Activated naive CD4-positive, alpha-beta T cell treated with anti-CD3 and anti-CD28 coated beads, Interleukin-2, amount 50 U/mL, for 72 hours (primary cell): ENCODE data around the gene IRAK1. TPM values are rescaled to one million over a fixed set of nuclear protein-coding genes. Genes with fewer than 3 reads are reported as not detected.

ENCODE experiments used
- ATAC-seq, 2 donors: fragments of 150-1000 bp; cut with Tn5 transposase; 2 replicates each; pipeline ENCODE4 v1.10.0; 2021; ENCODE audit warnings: mild to moderate bottlenecking in 2 of 2, moderate library complexity in 2 of 2
- DNase-seq, 2 donors: peaks; one replicate each; pipeline ENCODE4 v3.0.0; 2021 to 2022; ENCODE audit warnings: low spot score in 2 of 2
- H3K27ac Mint-ChIP-seq, 2 donors: one replicate each; pipeline ENCODE4 v1.8.0; 2022; ENCODE audit warnings: mild to moderate bottlenecking in 2 of 2, mixed read lengths in 2 of 2
- H3K36me3 Mint-ChIP-seq, 2 donors: one replicate each; pipeline ENCODE4 v1.8.0; 2022; ENCODE audit warnings: mixed read lengths in 2 of 2
- H3K9me3 Mint-ChIP-seq, 2 donors: one replicate each; pipeline ENCODE4 v1.8.0; 2022; ENCODE audit warnings: mixed read lengths in 2 of 2
- total RNA-seq, 2 donors: library from RNA; stranded (reverse); gene quantifications; one replicate each; pipeline ENCODE4 v1.2.3, GENCODE V29; 2022

IRAK1 gene
- total RNA-seq, 2 donors from 2014 or later = 104 to 123 TPM

DNA sequence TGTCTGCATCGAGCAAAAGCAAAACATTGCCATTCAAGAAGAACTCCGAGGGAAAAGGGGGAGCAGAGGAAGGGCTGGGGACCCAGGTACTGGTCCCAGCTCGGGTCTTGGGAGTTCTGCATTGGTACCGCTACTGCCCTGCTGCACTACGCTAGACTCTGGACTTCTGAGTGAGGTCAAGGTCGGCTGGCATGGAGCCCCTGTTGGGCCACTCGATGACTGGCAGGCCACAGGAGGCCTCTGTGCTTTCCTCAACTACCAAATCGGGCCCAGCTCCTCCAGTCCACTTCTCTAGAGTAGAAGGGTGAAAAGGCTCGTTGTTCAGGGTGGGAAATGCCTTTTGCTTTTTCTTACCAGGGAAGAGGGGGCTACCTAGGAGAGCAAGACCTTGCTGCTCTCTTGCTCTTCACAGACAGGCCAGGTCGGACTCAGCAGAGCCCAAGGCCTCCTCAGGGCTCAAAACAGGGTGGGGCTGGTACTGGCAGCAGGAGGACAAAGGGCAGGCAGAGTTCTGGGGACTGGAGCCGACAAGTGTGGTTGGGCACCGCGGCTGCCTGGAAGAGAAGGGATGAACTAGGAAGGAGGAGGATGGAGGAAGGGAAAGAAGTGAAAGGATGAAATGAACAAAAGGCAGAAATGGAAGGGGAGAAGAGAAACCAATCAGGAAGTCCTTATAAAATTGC, 8.9 kb upstream of the IRAK1 start:
- ATAC-seq (no peak), DNase-seq (no peak)
- H3K9me3 Mint-ChIP-seq = no peaks in the 10 kb centered on the region
- peak overlapping the region in 1 of 2 donors; percentile 88 for H3K27ac Mint-ChIP-seq
- H3K36me3 Mint-ChIP-seq = no peaks in the 10 kb centered on the region

GRCh38 chrX:154027986-154028385, 8.3 kb upstream of the IRAK1 start:
- ATAC-seq (no peak), DNase-seq (no peak)
- H3K36me3 Mint-ChIP-seq = no peaks in the 10 kb centered on the region
- H3K9me3 Mint-ChIP-seq = no peaks in the 10 kb centered on the region
- no peak overlapping the region for H3K27ac Mint-ChIP-seq

DNA sequence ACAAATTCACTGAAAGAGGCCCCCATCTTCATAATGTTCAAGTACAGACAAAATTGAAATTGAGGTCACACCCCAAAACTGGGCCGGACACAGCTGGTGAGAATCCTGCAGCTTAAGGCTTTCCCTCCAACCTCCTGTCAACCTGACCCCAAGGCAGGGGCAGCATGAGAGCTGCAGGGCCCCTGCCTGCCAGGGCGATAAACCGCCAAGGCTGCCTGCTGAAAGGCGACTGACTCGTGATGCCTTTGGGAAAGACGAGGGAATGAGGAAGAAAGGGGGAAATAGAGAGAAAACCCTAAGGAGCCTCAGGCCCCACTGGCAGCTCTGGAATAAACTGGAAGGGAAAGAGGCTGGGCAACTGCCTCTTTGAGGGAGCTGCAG, 7.3 kb upstream of the IRAK1 start:
- no peak for ATAC-seq
- Mint-ChIP-seq H3K9me3 (no peaks in the 10 kb centered on the region), H3K27ac (no peak overlapping the region), H3K36me3 (no peaks in the 10 kb centered on the region)
- no peak for DNase-seq

DNA sequence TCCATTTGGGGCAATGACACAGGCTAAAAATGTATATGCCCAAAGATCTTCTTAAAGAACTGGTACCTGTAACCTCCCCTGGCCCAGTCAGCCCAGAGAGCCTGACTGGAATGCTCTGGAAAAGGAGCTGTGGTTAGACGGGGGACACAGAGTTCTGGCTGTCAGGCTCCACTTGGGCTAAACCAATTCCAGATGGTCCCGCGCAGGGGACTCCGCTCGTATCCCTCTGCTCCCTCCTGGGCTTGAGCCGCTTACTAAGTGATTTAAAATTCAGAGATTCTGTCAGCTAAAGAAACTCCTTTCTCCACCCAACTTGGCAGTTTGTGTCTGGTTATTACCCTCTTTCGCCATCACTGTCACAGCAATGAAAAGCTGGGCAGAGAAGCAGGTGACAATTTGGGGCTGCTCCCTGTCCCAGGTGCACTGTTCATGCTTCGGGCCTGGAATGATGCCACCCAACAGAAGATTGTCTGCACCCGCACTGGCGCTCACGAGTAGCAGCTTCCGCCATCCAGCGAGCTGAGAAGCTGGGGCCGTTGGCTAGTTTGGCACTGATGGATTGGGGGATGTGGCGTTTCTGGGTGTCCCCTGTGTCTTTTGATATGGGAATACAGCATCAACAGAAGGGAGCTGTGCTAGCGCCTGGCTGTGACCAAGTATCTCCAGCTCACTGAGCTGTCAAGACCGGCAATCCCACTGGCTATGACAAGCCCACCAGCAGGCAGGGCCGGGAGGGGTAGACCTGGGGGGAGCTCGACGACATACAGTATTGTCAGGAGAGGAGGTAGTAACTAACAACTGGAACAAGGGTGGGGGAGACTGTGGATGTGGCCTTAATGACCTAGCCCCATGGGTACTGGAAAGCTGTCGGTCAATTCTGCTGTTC, 6.7 kb upstream of the IRAK1 start:
- H3K36me3 Mint-ChIP-seq = no peaks in the 10 kb centered on the region
- no peak for DNase-seq
- ATAC-seq = no peak
- H3K27ac Mint-ChIP-seq = no peak overlapping the region
- no peaks in the 10 kb centered on the region for H3K9me3 Mint-ChIP-seq

DNA sequence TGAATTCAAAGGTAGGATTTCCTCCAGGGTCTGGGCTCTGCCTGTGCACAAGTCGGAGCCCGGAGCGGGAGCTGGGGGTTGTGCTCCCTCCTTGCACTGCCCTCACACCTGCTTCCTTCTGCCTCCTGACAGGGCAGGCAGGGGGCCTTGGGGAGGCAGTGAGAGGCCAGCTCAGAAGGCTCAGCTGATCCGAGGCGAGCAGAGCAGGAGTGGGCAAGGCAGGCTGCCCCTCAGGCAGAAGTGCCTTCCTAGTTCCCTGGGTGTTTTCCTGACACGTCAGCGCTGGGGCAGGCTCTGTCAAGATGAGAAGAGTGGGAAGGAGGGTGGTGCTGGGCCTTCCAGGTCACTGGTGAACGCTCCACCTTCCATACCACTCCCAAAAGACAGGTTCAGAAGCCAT, 5.5 kb upstream of the IRAK1 start:
- Mint-ChIP-seq H3K36me3 (no peaks in the 10 kb centered on the region), H3K9me3 (no peaks in the 10 kb centered on the region), H3K27ac (no peak overlapping the region)
- DNase-seq = no peak
- ATAC-seq = no peak

DNA sequence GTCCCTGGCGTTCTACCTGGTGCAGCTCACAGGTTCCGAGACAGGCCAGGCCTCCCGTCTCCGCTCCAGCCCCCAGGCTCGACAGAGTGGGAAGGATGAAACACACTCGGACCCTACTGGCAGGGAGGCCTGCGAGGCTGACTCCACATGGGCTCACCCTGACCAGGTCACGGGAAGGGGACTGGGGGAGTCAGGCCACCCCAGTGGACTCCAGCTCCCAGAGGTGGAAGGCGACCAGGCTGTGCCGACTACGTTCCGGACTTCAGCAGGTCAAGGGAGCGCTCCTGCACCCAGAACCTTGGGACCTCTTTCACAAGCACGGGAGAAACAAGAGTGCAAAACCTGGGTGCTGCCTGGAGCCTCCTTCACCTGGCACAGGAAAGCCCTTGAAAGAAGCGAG, 4.6 kb upstream of the IRAK1 start:
- Mint-ChIP-seq H3K9me3 (no peaks in the 10 kb centered on the region), H3K36me3 (no peaks in the 10 kb centered on the region), H3K27ac (no peak overlapping the region)
- ATAC-seq (no peak), DNase-seq (no peak)

GRCh38 chrX:154023276-154024000, 3.7 kb upstream of the IRAK1 start:
- H3K36me3 Mint-ChIP-seq = no peaks in the 10 kb centered on the region
- ATAC-seq (no peak), DNase-seq (no peak)
- H3K27ac Mint-ChIP-seq = peak overlapping the region in 1 of 2 donors; percentile 56
- no peaks in the 10 kb centered on the region for H3K9me3 Mint-ChIP-seq

GRCh38 chrX:154022108-154022507, 2.4 kb upstream of the IRAK1 start:
- H3K9me3 Mint-ChIP-seq = no peaks in the 10 kb centered on the region
- DNase-seq (no peak), ATAC-seq (no peak)
- no peak overlapping the region for H3K27ac Mint-ChIP-seq
- no peaks in the 10 kb centered on the region for H3K36me3 Mint-ChIP-seq

GRCh38 chrX:154021131-154021611, 1.5 kb upstream of the IRAK1 start:
- Mint-ChIP-seq H3K9me3 (no peaks in the 10 kb centered on the region), H3K27ac (peak overlapping the region; percentile 29 to 95), H3K36me3 (no peaks in the 10 kb centered on the region)
- peak in 1 of 2 donors; percentile 71 for DNase-seq
- peak; percentile 15 to 70 for ATAC-seq

DNA sequence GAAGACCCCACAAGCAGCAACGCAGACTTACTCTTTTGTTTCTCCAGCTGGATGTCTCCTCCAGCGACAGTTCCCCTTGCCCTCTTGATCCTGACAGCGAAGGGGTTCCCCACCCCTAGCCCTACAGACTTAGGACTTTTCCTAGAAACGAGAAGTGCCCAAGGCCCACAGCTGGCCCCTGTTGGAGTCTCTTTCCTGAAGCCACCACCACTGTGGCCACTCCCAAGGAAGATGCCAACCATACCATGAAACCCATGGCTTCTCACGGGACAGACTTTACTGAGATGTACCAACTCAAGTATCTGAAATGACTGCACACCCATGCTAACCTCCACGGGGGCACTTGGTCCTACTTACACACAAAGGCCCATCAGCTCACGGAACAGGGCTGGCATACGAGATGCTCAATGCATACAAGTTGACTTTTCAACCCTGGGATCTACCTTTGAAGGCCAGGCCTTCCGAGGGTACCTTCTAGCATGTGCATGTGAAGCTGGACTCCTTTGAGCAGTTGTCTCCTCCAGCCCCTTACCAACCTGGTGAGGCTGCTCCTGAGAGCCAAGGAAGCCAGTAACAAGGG, 924 bp upstream of the IRAK1 start:
- H3K36me3 Mint-ChIP-seq = peaks cover 0 to 5% of the 10 kb centered on the region in 2 donors
- H3K9me3 Mint-ChIP-seq = no peaks in the 10 kb centered on the region
- no peak for DNase-seq
- H3K27ac Mint-ChIP-seq = peak overlapping the region; percentile 95
- ATAC-seq = peak; percentile 9 to 11

GRCh38 chrX:154019061-154019621, 561 bp downstream of the IRAK1 start:
- H3K9me3 Mint-ChIP-seq = no peaks in the 10 kb centered on the region
- DNase-seq (peak in 1 of 2 donors; percentile 24), ATAC-seq (peak; percentile 8 to 9)
- peak overlapping the region; percentile 92 to 98 for H3K27ac Mint-ChIP-seq
- peaks cover 0 to 5% of the 10 kb centered on the region in 2 donors for H3K36me3 Mint-ChIP-seq

DNA sequence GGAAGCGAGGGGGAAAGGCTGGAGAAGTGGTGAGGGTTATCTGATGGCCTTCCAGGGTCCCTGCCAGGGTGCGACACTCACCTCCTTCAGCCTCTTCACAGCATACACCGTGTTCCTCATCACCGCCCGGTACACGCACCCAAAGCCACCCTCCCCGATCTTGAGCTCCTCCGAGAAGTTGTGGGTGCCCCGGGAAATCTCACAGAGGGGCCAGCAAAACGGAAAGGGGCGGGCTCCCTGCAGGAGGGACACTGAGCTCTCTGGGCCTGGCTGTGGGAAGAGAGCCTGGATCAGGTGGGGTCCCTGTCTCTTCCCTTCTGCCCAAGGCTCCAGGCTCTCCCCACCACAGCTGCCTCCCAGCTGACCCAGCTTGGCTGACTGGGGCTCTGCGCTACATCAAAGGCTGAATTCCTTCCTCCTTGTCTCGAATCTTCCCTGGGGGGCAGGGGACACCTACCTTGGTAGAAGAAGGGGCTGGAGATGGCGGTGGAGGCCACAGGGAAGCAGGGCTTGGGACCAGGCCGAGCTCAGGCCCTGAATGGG, 1.1 kb downstream of the IRAK1 start:
- ATAC-seq = no peak
- DNase-seq = no peak
- Mint-ChIP-seq H3K27ac (peak overlapping the region; percentile 92 to 98), H3K9me3 (no peaks in the 10 kb centered on the region), H3K36me3 (peaks cover 0 to 5% of the 10 kb centered on the region in 2 donors)

DNA sequence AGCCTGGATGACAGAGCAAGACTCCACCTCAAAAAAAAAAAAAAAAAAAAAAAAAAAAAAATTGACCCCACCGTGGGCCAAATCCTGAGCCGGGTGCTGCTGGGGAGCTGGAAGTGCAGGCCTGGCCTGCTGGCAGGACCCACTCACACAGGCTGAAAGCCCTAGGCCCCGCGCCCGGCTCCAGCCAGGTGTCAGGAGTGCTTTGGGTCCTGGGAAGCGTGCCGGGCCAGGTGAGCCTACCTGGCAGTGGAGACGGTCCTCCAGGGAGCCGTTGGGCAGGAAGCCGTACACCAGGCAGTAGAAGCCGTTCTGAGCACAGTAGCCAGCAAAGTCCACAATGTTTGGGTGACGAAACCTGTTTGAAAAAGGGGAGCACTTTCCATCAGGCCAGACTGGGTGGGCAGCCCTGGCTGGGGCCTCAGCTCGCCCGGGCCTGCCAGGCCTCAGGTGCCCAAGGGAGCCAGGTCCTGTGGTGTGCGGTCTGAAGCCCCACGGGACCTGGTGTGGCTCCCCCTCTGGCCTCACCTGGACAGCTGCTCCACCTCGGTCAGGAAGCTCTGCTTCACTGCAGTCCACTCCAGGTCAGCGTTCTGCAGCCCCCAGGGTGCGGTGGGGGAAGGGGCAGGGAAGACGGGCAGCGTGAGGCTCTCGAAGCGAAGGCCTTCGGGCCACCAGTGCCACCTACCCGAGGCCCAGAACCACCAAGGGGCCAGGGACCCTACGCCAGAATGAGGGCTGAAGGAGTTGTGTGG, 1.8 kb downstream of the IRAK1 start:
- Mint-ChIP-seq H3K27ac (peak overlapping the region in 1 of 2 donors; percentile 92), H3K9me3 (no peaks in the 10 kb centered on the region)
- ATAC-seq = no peak

GRCh38 chrX:154016366-154017076, 3.2 kb downstream of the IRAK1 start:
- DNase-seq = no peak
- no peak for ATAC-seq
- Mint-ChIP-seq H3K36me3 (peaks cover 0 to 5% of the 10 kb centered on the region in 2 donors), H3K27ac (no peak overlapping the region), H3K9me3 (no peaks in the 10 kb centered on the region)

More for the DNA sequence above, 1.8 kb downstream of the IRAK1 start:
- H3K36me3 Mint-ChIP-seq = peaks cover 0 to 5% of the 10 kb centered on the region in 2 donors
- DNase-seq = no peak
